Peyer's patch (tissue), 4 donors: ENCODE results near the gene SHISA4.

Source experiments
- CTCF ChIP-seq, 6 experiments: fragments of 450-650 bp in 4 of 6; fragments of 200-600 bp in 2 of 6; sonication (generic) in 1 of 6; IDR thresholded peaks; one replicate each; pipeline ENCODE4 v1.5.1; 2017 to 2019; ENCODE audit warnings: antibody characterized with exemption in 6 of 6, mild to moderate bottlenecking in 3 of 6, moderate library complexity in 1 of 6
- POLR2A ChIP-seq, 2 donors: fragments of 450-650 bp; IDR thresholded peaks; one replicate each; pipeline ENCODE4 v1.5.1; 2017; ENCODE audit warnings: antibody characterized with exemption in 2 of 2, mild to moderate bottlenecking in 2 of 2, moderate library complexity in 2 of 2

GRCh38 chr1:201880928-201881571 lies 7.6 kb upstream of the SHISA4 start:
- TF ChIP-seq CTCF (IDR thresholded peaks at IDR 0.05) (no peak), POLR2A (IDR thresholded peaks at IDR 0.05) (no peak)
